HepG2 (cell line): ENCODE measurements around the gene POGLUT2. TPM values are rescaled to one million over a fixed set of nuclear protein-coding genes. Genes with fewer than 3 reads are reported as not detected.
A peak's percentile ranks its signal among the peaks of the same experiment; 100 is the strongest.

Experiments used
- ATF1 ChIP-seq: IDR thresholded peaks from 2 replicates; pipeline ENCODE4 v1.6.1; 2016; ENCODE audit warnings: mild to moderate bottlenecking, control low read depth
- CENPX ChIP-seq: sonication (generic); formaldehyde crosslinking; IDR thresholded peaks from 2 replicates; pipeline ENCODE4 v1.9.0; 2021; ENCODE audit warnings: mild to moderate bottlenecking, missing genetic modification reagents, moderate library complexity
- DR1 ChIP-seq: sonication (generic); formaldehyde crosslinking; IDR thresholded peaks from 2 replicates; pipeline ENCODE4 v1.8.0; 2021; ENCODE audit warnings: mild to moderate bottlenecking, missing genetic modification reagents, inconsistent platforms
- HDAC1 ChIP-seq: sonication (generic); formaldehyde crosslinking; IDR thresholded peaks from 2 replicates; pipeline ENCODE4 v1.5.1; 2020; ENCODE audit warnings: mild to moderate bottlenecking, missing genetic modification reagents
- HNRNPK ChIP-seq: fragments of 200-400 bp; formaldehyde crosslinking; IDR thresholded peaks from 2 replicates; pipeline ENCODE4 v1.6.1; 2018; ENCODE audit warnings: low read length, low read depth, moderate library complexity, mild to moderate bottlenecking; ENCODE audit not compliant: poor library complexity, severe bottlenecking
- HOXA3 ChIP-seq: sonication (generic); formaldehyde crosslinking; IDR thresholded peaks from 2 replicates; pipeline ENCODE4 v1.5.0; 2020; ENCODE audit warnings: missing genetic modification reagents
- HOXA5 ChIP-seq: sonication (generic); formaldehyde crosslinking; IDR thresholded peaks from 2 replicates; pipeline ENCODE4 v1.4.0; 2020; ENCODE audit warnings: missing genetic modification reagents
- HOXA7 ChIP-seq: sonication (generic); formaldehyde crosslinking; IDR thresholded peaks from 2 replicates; pipeline ENCODE4 v1.8.1; 2022; ENCODE audit warnings: mild to moderate bottlenecking, missing genetic modification reagents, moderate library complexity
- IRF2 ChIP-seq: IDR thresholded peaks from 2 replicates; pipeline ENCODE4 v1.6.1; 2018; ENCODE audit warnings: missing genetic modification reagents, missing compliant biosample characterization
- MED8 ChIP-seq: sonication (generic); formaldehyde crosslinking; IDR thresholded peaks from 2 replicates; pipeline ENCODE4 v1.8.1; 2023; ENCODE audit warnings: mild to moderate bottlenecking, missing genetic modification reagents; ENCODE audit not compliant: insufficient replicate concordance
- MYC ChIP-seq: sonication (generic); formaldehyde crosslinking; IDR thresholded peaks from 2 replicates; pipeline ENCODE4 v1.9.0; 2021; ENCODE audit warnings: missing genetic modification reagents, borderline replicate concordance
- POGZ ChIP-seq: sonication (generic); formaldehyde crosslinking; IDR thresholded peaks from 2 replicates; pipeline ENCODE4 v1.4.0; 2020; ENCODE audit warnings: mild to moderate bottlenecking, missing genetic modification reagents
- REPIN1 ChIP-seq: sonication (generic); formaldehyde crosslinking; IDR thresholded peaks from 2 replicates; pipeline ENCODE4 v1.8.0; 2022; ENCODE audit warnings: missing genetic modification reagents, low read depth, mild to moderate bottlenecking, borderline replicate concordance
- SIX1 ChIP-seq: sonication (generic); formaldehyde crosslinking; IDR thresholded peaks from 2 replicates; pipeline ENCODE4 v1.4.0; 2020; ENCODE audit warnings: missing genetic modification reagents, borderline replicate concordance
- SRY ChIP-seq: sonication (generic); formaldehyde crosslinking; IDR thresholded peaks from 2 replicates; pipeline ENCODE4 v1.8.0; 2022; ENCODE audit warnings: mild to moderate bottlenecking, missing genetic modification reagents
- ZBTB38 ChIP-seq: sonication (generic); formaldehyde crosslinking; IDR thresholded peaks from 2 replicates; pipeline ENCODE4 v1.5.1; 2020; ENCODE audit warnings: mild to moderate bottlenecking, missing genetic modification reagents
- ZFP36L1 ChIP-seq: sonication (generic); formaldehyde crosslinking; IDR thresholded peaks from 2 replicates; pipeline ENCODE4 v1.8.0; 2022; ENCODE audit warnings: mild to moderate bottlenecking, missing genetic modification reagents, moderate library complexity
- ZNF329 ChIP-seq: sonication (generic); formaldehyde crosslinking; IDR thresholded peaks from 2 replicates; pipeline ENCODE4 v1.9.0; 2021; ENCODE audit warnings: low read depth, mild to moderate bottlenecking, missing genetic modification reagents
- ZNF552 ChIP-seq: sonication (generic); formaldehyde crosslinking; IDR thresholded peaks from 2 replicates; pipeline ENCODE4 v1.9.0; 2022; ENCODE audit warnings: missing genetic modification reagents, mild to moderate bottlenecking, borderline replicate concordance
- ZNF746 ChIP-seq: sonication (generic); formaldehyde crosslinking; IDR thresholded peaks from 2 replicates; pipeline ENCODE4 v1.8.0; 2022; ENCODE audit warnings: mild to moderate bottlenecking, missing genetic modification reagents
- ZNF780A ChIP-seq: sonication (generic); formaldehyde crosslinking; IDR thresholded peaks from 2 replicates; pipeline ENCODE4 v1.8.0; 2022; ENCODE audit warnings: mild to moderate bottlenecking, missing genetic modification reagents, moderate library complexity
- ZNF83 ChIP-seq: sonication (generic); formaldehyde crosslinking; IDR thresholded peaks from 2 replicates; pipeline ENCODE4 v1.4.0; 2020; ENCODE audit warnings: missing genetic modification reagents, mild to moderate bottlenecking, borderline replicate concordance
- ZNF883 ChIP-seq: sonication (generic); formaldehyde crosslinking; IDR thresholded peaks from 2 replicates; pipeline ENCODE4 v1.5.1; 2020; ENCODE audit warnings: mild to moderate bottlenecking, missing genetic modification reagents; ENCODE audit errors: not compliant biosample characterization
- polyA plus RNA-seq, 8 experiments: library from polyadenylated mRNA; depleted of rRNA in 3 of 8; stranded (reverse) in 7 of 8; unstranded in 1 of 8; fragments of >200 nt; fragmentation: Illumina TruSeq in 4 of 8; extraction: Trizol in 4 of 8; gene quantifications; 2 replicates each; pipeline versions ENCODE4 v1.2.1 to v1.2.3, GENCODE V29; 2011 to 2016; ENCODE audit warnings: low read depth in 4 of 8, missing spikeins in 1 of 8, mixed read lengths in 1 of 8; ENCODE audit not compliant: insufficient read depth in 1 of 8
- total RNA-seq, 5 experiments: library from RNA; depleted of rRNA; stranded (reverse); fragments of >200 nt; fragmentation: Illumina TruSeq; extraction: Trizol; gene quantifications; 2 replicates each; pipeline ENCODE4 v1.2.3, GENCODE V29; 2016; ENCODE audit warnings: low read depth in 1 of 5
- TF ChIP-seq, protein P1 (sequence below): sonication (generic); formaldehyde crosslinking; IDR thresholded peaks from 2 replicates; pipeline ENCODE4 v1.4.0; 2020; ENCODE audit warnings: mild to moderate bottlenecking, missing genetic modification reagents, borderline replicate concordance
- TF ChIP-seq, protein P2 (sequence below): sonication (generic); formaldehyde crosslinking; IDR thresholded peaks from 2 replicates; pipeline ENCODE4 v1.8.1; 2023; ENCODE audit warnings: missing genetic modification reagents, mild to moderate bottlenecking, borderline replicate concordance

POGLUT2 gene
- total and polyA plus RNA-seq, 2 of the 13 experiments (the other 11 are each of a cell fraction or from before 2014, with no cell fraction given) = 18.0 to 26.1 TPM

DNA sequence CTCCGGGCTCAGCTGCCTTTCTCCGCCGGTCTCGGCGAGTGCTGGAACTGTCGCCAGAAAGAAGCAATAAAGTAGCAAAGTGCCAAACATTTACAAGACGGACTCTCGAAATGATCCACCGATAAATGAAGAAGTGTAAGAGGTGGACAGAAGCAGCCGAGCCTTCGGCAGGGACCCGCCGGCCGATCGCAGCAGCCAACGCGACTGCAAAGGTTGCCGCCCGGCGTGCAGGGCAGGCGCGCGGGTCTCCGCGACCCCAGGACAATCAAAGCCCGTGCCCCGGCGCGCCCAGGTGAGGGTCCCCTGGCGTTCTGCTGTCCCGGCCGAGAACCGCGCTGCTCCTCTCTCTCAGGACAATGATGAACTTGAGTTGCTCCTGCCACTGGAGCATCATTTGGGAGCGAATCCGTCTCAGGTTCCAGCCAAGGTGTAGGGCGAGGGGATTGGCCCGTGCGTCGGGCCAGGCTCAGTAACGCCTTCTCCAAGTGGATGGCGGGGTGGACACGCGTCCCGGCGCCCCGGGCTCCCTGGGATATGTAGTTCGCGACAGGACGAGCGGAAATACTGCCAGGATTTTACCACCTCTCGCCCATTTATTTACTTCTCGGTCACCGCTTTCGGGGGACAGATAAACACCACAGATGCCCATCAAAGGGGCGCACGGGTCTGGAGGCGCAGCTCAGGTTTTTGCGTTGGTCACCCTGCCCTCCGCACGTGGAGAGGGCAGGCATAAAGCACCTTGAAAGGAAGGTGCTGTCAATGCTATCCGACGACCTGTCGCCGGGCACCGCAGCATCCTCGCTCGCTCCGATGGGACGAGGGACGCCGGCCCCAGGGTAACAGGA lies at the start of gene POGLUT2, which contains the start of gene BIVM (continued):
- TF ChIP-seq HNRNPK (no peak), ZBTB38 (CRISPR knock-in tag) (no peak; the same call in 1 of the 2 replicates), REPIN1 (CRISPR knock-in tag) (peak; percentile 28; the same call in 1 of the 2 replicates), ZNF329 (no peak), HOXA7 (no peak), IRF2 (CRISPR knock-in tag) (peak; percentile 83), HOXA3 (CRISPR knock-in tag) (peak; percentile 47; the same call in 1 of the 2 replicates), ATF1 (CRISPR knock-in tag) (peak; percentile 92), DR1 (CRISPR knock-in tag) (no peak), MYC (CRISPR knock-in tag) (peak; percentile 54; the same call in 1 of the 2 replicates), ZNF83 (CRISPR knock-in tag) (no peak), ZFP36L1 (CRISPR knock-in tag) (no peak), CENPX (CRISPR knock-in tag) (no peak), HOXA5 (CRISPR knock-in tag) (no peak; the same call in 1 of the 2 replicates), POGZ (CRISPR knock-in tag) (0 out of 2 replicates have a peak, but pooled peaks have one; percentile 54), ZNF883 (CRISPR knock-in tag) (peak; percentile 36), SIX1 (CRISPR knock-in tag) (peak; percentile 70; the same call in 1 of the 2 replicates), ZNF552 (CRISPR knock-in tag) (peak; percentile 23; the same call in 1 of the 2 replicates), MED8 (CRISPR knock-in tag) (no peak), HDAC1 (peak; percentile 75), SRY (CRISPR knock-in tag) (peak; percentile 68), ZNF780A (CRISPR knock-in tag) (no peak), ZNF746 (peak; percentile 62; the same call in 1 of the 2 replicates)
- TF ChIP-seq, protein P1, sequence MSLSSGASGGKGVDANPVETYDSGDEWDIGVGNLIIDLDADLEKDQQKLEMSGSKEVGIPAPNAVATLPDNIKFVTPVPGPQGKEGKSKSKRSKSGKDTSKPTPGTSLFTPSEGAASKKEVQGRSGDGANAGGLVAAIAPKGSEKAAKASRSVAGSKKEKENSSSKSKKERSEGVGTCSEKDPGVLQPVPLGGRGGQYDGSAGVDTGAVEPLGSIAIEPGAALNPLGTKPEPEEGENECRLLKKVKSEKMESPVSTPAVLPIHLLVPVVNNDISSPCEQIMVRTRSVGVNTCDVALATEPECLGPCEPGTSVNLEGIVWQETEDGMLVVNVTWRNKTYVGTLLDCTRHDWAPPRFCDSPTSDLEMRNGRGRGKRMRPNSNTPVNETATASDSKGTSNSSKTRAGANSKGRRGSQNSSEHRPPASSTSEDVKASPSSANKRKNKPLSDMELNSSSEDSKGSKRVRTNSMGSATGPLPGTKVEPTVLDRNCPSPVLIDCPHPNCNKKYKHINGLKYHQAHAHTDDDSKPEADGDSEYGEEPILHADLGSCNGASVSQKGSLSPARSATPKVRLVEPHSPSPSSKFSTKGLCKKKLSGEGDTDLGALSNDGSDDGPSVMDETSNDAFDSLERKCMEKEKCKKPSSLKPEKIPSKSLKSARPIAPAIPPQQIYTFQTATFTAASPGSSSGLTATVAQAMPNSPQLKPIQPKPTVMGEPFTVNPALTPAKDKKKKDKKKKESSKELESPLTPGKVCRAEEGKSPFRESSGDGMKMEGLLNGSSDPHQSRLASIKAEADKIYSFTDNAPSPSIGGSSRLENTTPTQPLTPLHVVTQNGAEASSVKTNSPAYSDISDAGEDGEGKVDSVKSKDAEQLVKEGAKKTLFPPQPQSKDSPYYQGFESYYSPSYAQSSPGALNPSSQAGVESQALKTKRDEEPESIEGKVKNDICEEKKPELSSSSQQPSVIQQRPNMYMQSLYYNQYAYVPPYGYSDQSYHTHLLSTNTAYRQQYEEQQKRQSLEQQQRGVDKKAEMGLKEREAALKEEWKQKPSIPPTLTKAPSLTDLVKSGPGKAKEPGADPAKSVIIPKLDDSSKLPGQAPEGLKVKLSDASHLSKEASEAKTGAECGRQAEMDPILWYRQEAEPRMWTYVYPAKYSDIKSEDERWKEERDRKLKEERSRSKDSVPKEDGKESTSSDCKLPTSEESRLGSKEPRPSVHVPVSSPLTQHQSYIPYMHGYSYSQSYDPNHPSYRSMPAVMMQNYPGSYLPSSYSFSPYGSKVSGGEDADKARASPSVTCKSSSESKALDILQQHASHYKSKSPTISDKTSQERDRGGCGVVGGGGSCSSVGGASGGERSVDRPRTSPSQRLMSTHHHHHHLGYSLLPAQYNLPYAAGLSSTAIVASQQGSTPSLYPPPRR (CRISPR knock-in tag) = 0 out of 2 replicates have a peak, but pooled peaks have one; percentile 38
- TF ChIP-seq, protein P2, sequence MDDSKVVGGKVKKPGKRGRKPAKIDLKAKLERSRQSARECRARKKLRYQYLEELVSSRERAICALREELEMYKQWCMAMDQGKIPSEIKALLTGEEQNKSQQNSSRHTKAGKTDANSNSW (CRISPR knock-in tag) = no peak
